T-cell (primary cell): Measurements from ENCODE around the gene MRPS5. TPM values are rescaled to one million over a fixed set of nuclear protein-coding genes. Genes with fewer than 3 reads are reported as not detected.
"Not testable (repeated sequence)": the region's sequence is repeated elsewhere in the genome, so short reads cannot be mapped to it uniquely, and the experiment has no call there.

ENCODE experiments used
- ATAC-seq, 4 experiments: fragments of 200-7000 bp in 3 of 4; fragments of 150-1000 bp in 1 of 4; cut with Tn5 transposase; replicated peaks in 1 of 4; 1 replicate in 3 of 4; 2 replicates in 1 of 4; pipeline ENCODE4 v1.10.0; 2021; ENCODE audit warnings: moderate library complexity in 3 of 4, mild to moderate bottlenecking in 2 of 4, moderate number of reproducible peaks in 1 of 4
- CTCF ChIA-PET, 2 donors: fragments of 300-600 bp; sonication (Branson Sonifier 250); formaldehyde crosslinking; loops; one replicate each; lab custom pipeline; 2022; ENCODE audit warnings: antibody characterized with exemption in 2 of 2; lab: Charles Lee
- POLR2A ChIA-PET, 2 donors: fragments of 300-600 bp; sonication (Branson Sonifier 250); formaldehyde crosslinking; loops; one replicate each; lab custom pipeline; 2022; ENCODE audit warnings: antibody characterized with exemption in 2 of 2; lab: Charles Lee
- DNase-seq, 35 experiments: peaks; one replicate each; pipeline versions ENCODE4 v3.0.0 to v3.0.0-alpha.2; 2013 to 2023
- H3K27ac ChIP-seq: one replicate; pipeline ENCODE4 v1.5.1; 2013; ENCODE audit warnings: low read length
- H3K27me3 ChIP-seq, 2 experiments: replicated peaks in 1 of 2; 1 replicate in 1 of 2; 2 replicates in 1 of 2; pipeline versions ENCODE4 v1.6.1 to v1.7.0; 2013; ENCODE audit warnings: low read length in 1 of 2, mixed read lengths in 1 of 2; ENCODE audit not compliant: control insufficient read depth in 2 of 2, insufficient read depth in 2 of 2; ENCODE audit errors: extremely low read depth in 1 of 2
- H3K36me3 ChIP-seq, 2 donors: 1 replicate in 1 of 2; 2 replicates in 1 of 2; pipeline versions ENCODE4 v1.6.1 to v1.7.0; 2013; ENCODE audit warnings: low read length in 1 of 2; ENCODE audit not compliant: control insufficient read depth in 2 of 2, insufficient read depth in 1 of 2; ENCODE audit errors: extremely low read depth in 1 of 2
- H3K4me1 ChIP-seq, 2 experiments: 1 replicate in 1 of 2; 2 replicates in 1 of 2; pipeline versions ENCODE4 v1.6.1 to v1.7.0; 2013; ENCODE audit warnings: low read length in 2 of 2, mixed read lengths in 1 of 2; ENCODE audit not compliant: insufficient read depth in 2 of 2, control insufficient read depth in 1 of 2; ENCODE audit errors: extremely low read depth in 1 of 2
- H3K4me3 ChIP-seq, 2 donors: 1 replicate in 1 of 2; 2 replicates in 1 of 2; pipeline versions ENCODE4 v1.5.1 to v1.7.0; 2013; ENCODE audit warnings: mild to moderate bottlenecking in 2 of 2, low read length in 1 of 2, moderate library complexity in 1 of 2; ENCODE audit not compliant: control insufficient read depth in 1 of 2; ENCODE audit errors: extremely low read depth in 1 of 2
- H3K9me3 ChIP-seq: 2 replicates; pipeline ENCODE4 v1.7.0; 2013
- H3K27ac Mint-ChIP-seq, 2 donors: one replicate each; pipeline ENCODE4 v1.8.0; 2020 to 2021; ENCODE audit warnings: mild to moderate bottlenecking in 2 of 2, mixed read lengths in 2 of 2
- H3K27me3 Mint-ChIP-seq, 2 donors: one replicate each; pipeline ENCODE4 v1.8.0; 2021 to 2022; ENCODE audit warnings: mixed read lengths in 2 of 2
- H3K36me3 Mint-ChIP-seq: one replicate; pipeline ENCODE4 v1.8.0; 2021; ENCODE audit warnings: mixed read lengths
- H3K4me1 Mint-ChIP-seq, 3 donors: one replicate each; pipeline ENCODE4 v1.8.0; 2020 to 2022; ENCODE audit warnings: mixed read lengths in 3 of 3, mild to moderate bottlenecking in 1 of 3
- H3K4me3 Mint-ChIP-seq, 3 donors: one replicate each; pipeline ENCODE4 v1.8.0; 2020 to 2022; ENCODE audit warnings: mild to moderate bottlenecking in 3 of 3, mixed read lengths in 3 of 3, moderate library complexity in 3 of 3
- H3K9me3 Mint-ChIP-seq, 3 donors: one replicate each; pipeline ENCODE4 v1.8.0; 2020 to 2022; ENCODE audit warnings: mixed read lengths in 3 of 3
- WGBS: methylation state at CpG from one replicate; pipeline ENCODE4 v1.1.5; 2013; ENCODE audit warnings: missing lambda C conversion rate; ENCODE audit not compliant: insufficient coverage; 5-methylcytosine and 5-hydroxymethylcytosine counted together
- total RNA-seq, 35 experiments: library from RNA in 6 of 35; stranded (reverse) in 6 of 35; fragments of 120-200 nt in 1 of 35; gene quantifications; one replicate each; pipeline versions ENCODE4 v1.2.1 to v1.2.4 and lab custom pipeline; 2013 to 2026

The MRPS5 gene
- total RNA-seq, 5 donors from 2014 or later (not counting 1 experiment from before 2014, with no cell fraction given), result 32.3 to 58.3 (median 57.0) TPM

DNA sequence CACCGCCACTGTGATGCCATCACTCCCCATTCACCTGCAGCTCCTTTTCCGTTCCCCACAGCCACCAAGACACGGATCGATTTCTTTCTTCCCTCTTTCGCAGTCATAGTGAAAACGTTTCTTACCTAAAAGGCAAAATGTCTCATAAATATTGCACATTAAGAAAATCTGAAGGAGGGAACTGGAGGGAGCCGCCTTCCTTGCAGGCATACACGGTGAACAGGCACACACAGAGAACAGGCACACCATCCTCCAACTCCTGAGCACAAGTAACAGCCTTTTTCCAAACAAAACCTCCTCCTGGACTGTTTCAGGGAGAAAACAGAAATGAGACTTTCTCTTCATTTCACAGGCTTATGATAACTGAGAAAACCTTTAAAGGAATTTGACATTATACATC, 17.0 kb downstream of the MRPS5 start:
- Histone ChIP-seq H3K9me3 (no peaks in the 10 kb centered on the region), H3K4me1 (no peaks in the 10 kb centered on the region), H3K4me3 (no peak overlapping the region), H3K27ac (no peak overlapping the region), H3K27me3 (no peaks in the 10 kb centered on the region), H3K36me3 (peaks cover 12 to 82% of the 10 kb centered on the region in 2 donors)
- Mint-ChIP-seq H3K4me1 (peaks cover 0 to 13% (median 3%) of the 10 kb centered on the region in 3 donors), H3K27me3 (no peaks in the 10 kb centered on the region), H3K36me3 (peaks cover 77% of the 10 kb centered on the region), H3K9me3 (no peaks in the 10 kb centered on the region), H3K27ac (no peak overlapping the region), H3K4me3 (no peak overlapping the region)
- CTCF ChIA-PET, result interaction anchor here in 1 of 2 donors (1.0 kb wide), 1 partner anchor 25 kb away, joined by 5 read pairs; no protein-coding TSS in a partner anchor
- ATAC-seq (no peak), DNase-seq (no peak)
- POLR2A ChIA-PET, result no interaction called here
- WGBS, result 100% methylated on average over 1 of the region's 8 CpGs

DNA sequence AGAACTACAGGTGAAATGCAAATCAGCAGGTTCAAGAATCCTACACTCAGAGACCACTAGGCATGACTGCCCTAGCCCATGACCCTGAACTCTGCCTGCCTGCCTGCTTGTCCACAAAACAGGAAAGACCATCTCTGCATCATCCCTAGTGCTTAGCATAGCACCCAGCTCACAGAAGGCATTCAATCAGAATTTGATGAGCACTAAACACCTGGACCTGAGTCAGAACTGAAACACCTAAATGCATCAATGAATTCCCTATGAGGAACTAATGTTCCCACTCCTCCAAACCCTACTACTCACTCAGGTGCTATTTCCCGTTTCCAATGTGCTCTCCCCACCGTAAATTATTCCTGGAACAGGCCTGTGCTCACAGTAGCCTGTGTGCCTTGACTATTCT, 21.7 kb downstream of the MRPS5 start:
- CTCF ChIA-PET, result interaction anchor here in 1 of 2 donors (1.2 kb wide), 1 partner anchor 23 kb away, joined by 4 read pairs; no protein-coding TSS in a partner anchor

DNA sequence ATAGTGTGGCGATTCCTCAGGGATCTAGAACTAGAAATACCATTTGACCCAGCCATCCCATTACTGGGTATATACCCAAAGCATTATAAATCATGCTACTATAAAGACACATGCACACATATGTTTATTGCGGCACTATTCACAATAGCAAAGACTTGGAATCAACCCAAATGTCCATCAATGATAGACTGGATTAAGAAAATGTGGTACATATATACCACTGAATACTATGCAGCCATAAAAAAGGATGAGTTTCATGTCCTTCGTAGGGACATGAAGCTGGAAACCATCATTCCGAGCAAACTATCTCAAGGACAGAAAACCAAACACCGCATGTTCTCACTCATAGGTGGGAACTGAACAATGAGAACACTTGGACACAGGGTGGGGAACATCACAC, 23.3 kb downstream of the MRPS5 start:
- POLR2A ChIA-PET, H3K27ac ChIP-seq, H3K4me1 ChIP-seq, H3K27me3 Mint-ChIP-seq, CTCF ChIA-PET, H3K27ac Mint-ChIP-seq, H3K4me3 ChIP-seq, ATAC-seq, H3K4me3 Mint-ChIP-seq, DNase-seq, H3K9me3 ChIP-seq, H3K9me3 Mint-ChIP-seq, H3K27me3 ChIP-seq: not testable (repeated sequence)
- H3K36me3 ChIP-seq, result peaks cover under 1 to 36% of the 10 kb centered on the region in 2 donors
- H3K36me3 Mint-ChIP-seq, result peaks cover 80% of the 10 kb centered on the region
- WGBS, result no CpG with 5 or more reads among the region's 5 CpGs
- H3K4me1 Mint-ChIP-seq, result peaks cover 35 to 43% (median 36%) of the 10 kb centered on the region in 3 donors

More for the DNA sequence above, 21.7 kb downstream of the MRPS5 start:
- no peak overlapping the region for H3K27ac ChIP-seq
- no peak overlapping the region for H3K27ac Mint-ChIP-seq
- H3K4me3 ChIP-seq, result no peak overlapping the region
- no peak overlapping the region for H3K4me3 Mint-ChIP-seq
- peaks cover 6 to 44% of the 10 kb centered on the region in 2 donors for H3K36me3 ChIP-seq
- peaks cover 75% of the 10 kb centered on the region for H3K36me3 Mint-ChIP-seq
- H3K27me3 Mint-ChIP-seq, result no peaks in the 10 kb centered on the region
- H3K4me1 ChIP-seq, result no peaks in the 10 kb centered on the region
- H3K27me3 ChIP-seq, result no peaks in the 10 kb centered on the region
- DNase-seq (no peak), ATAC-seq (no peak)
- WGBS, result 100% methylated on average over 2 of the region's 2 CpGs
- no peaks in the 10 kb centered on the region for H3K9me3 Mint-ChIP-seq
- H3K9me3 ChIP-seq, result no peaks in the 10 kb centered on the region
- POLR2A ChIA-PET, result no interaction called here
- peaks cover 25 to 29% (median 25%) of the 10 kb centered on the region in 3 donors for H3K4me1 Mint-ChIP-seq

DNA sequence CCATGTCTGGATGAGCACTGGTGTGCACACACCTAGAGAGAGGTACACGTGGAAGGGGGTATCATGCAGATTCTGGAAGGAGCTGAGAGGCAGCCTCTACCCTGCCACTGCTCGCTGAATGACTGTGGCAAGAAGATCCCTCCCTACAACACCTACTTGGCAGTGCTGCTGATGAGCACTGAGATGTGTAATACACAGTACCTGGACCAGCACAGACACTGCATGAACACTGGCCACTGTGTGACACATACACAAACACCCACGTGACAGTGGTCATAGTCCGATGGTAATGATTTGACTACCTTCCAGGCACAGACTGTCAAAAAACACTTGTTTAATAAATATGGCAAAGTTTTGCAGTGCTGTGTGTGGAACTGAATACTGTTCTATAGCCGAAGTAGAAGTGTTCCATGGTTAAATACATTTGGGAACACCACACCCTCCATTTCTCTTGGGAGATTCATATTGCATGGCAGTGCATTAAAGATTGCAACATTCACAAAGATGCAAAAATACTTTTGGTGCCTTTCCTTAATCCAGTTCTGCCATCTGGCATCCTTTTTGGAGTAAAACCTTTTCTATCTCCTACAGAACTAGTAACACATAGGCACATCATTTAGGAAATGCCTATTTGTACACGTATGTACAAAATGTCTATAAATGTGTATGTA, 29.6 kb downstream of the MRPS5 start:
- Histone ChIP-seq H3K4me1 (no peaks in the 10 kb centered on the region), H3K36me3 (peaks cover 8 to 49% of the 10 kb centered on the region in 2 donors), H3K4me3 (no peak overlapping the region), H3K9me3 (no peaks in the 10 kb centered on the region), H3K27me3 (no peaks in the 10 kb centered on the region), H3K27ac (no peak overlapping the region)
- Mint-ChIP-seq H3K36me3 (peaks cover 61% of the 10 kb centered on the region), H3K27ac (no peak overlapping the region), H3K4me3 (no peak overlapping the region), H3K27me3 (no peaks in the 10 kb centered on the region), H3K9me3 (no peaks in the 10 kb centered on the region), H3K4me1 (peaks cover 30 to 36% (median 31%) of the 10 kb centered on the region in 3 donors)
- POLR2A ChIA-PET, result no interaction called here
- CTCF ChIA-PET, result interaction anchor here in 1 of 2 donors (1.7 kb wide), 1 partner anchor 12 kb away, joined by 3 read pairs; no protein-coding TSS in a partner anchor
- DNase-seq, result no peak
- WGBS, result no CpG with 5 or more reads among the region's 6 CpGs
- ATAC-seq, result no peak

DNA sequence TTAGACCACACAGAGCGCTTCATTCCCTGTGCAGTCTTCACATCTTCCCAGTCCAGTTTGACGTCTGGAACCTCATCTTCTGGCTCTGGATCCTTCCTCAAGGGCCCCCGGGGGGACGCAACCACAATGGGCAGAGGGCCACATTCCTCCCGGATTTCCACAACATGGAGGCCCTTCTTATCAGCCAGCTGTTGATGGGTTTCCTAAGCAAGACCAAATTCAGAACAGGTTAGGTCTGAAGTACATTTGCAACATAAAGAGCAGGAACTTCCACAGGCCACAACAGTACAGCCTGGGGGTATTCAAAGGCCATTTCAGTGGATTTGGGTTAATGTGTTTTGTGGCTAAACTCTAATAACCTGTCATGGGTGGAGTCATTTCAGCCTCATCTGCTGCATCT, 34.2 kb downstream of the MRPS5 start:
- 100% methylated on average over 5 of the region's 5 CpGs for WGBS
- Histone ChIP-seq H3K4me1 (no peaks in the 10 kb centered on the region), H3K9me3 (no peaks in the 10 kb centered on the region), H3K27me3 (no peaks in the 10 kb centered on the region), H3K36me3 (peaks cover 2 to 60% of the 10 kb centered on the region in 2 donors), H3K27ac (no peak overlapping the region), H3K4me3 (no peak overlapping the region)
- no peaks in the 10 kb centered on the region for H3K4me1 Mint-ChIP-seq
- ChIA-PET POLR2A (no interaction called here), CTCF (interaction anchor here in 1 of 2 donors (1.0 kb wide), 1 partner anchor 65 kb away, joined by 4 read pairs; no protein-coding TSS in a partner anchor)
- DNase-seq, result no peak
- no peak overlapping the region for H3K27ac Mint-ChIP-seq
- no peaks in the 10 kb centered on the region for H3K9me3 Mint-ChIP-seq
- peaks cover 47% of the 10 kb centered on the region for H3K36me3 Mint-ChIP-seq
- no peaks in the 10 kb centered on the region for H3K27me3 Mint-ChIP-seq
- ATAC-seq, result no peak
- H3K4me3 Mint-ChIP-seq, result no peak overlapping the region

DNA sequence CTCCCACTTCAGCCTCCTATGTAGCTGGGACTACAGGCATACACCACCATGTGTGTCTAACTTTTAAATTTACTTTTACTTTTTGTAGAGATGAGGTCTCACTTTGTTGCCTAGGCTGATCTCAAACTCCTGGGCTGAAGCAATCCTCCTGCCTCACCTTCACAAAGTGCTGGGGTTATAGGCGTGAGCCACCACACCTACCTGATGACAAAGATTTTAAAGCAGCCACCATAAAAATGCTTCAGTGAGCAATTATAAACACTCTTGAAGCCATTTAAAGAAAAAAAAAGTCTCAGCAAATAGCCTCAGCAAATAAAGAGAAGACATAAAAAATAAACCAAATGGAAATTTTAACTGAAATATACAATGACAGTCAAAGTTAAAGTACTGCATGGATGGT, 35.6 kb downstream of the MRPS5 start:
- no peak overlapping the region for H3K27ac ChIP-seq
- Mint-ChIP-seq H3K4me3 (no peak overlapping the region), H3K27me3 (no peaks in the 10 kb centered on the region), H3K4me1 (no peaks in the 10 kb centered on the region), H3K36me3 (peaks cover 39% of the 10 kb centered on the region), H3K27ac (peak overlapping the region in 1 of 2 donors; percentile 21), H3K9me3 (no peaks in the 10 kb centered on the region)
- no peaks in the 10 kb centered on the region for H3K27me3 ChIP-seq
- ATAC-seq (no peak), DNase-seq (no peak)
- peaks cover 2 to 49% of the 10 kb centered on the region in 2 donors for H3K36me3 ChIP-seq
- H3K9me3 ChIP-seq, result no peaks in the 10 kb centered on the region
- POLR2A ChIA-PET, result no interaction called here
- CTCF ChIA-PET, result no interaction called here
- H3K4me1 ChIP-seq, result no peaks in the 10 kb centered on the region
- WGBS, result no CpG with 5 or more reads among the region's 1 CpG
- H3K4me3 ChIP-seq, result no peak overlapping the region
